ENCODE results near the gene CAMSAP2. TPM values are rescaled to one million over a fixed set of nuclear protein-coding genes. Genes with fewer than 3 reads are reported as not detected.
A peak's percentile ranks its signal among the peaks of the same experiment; 100 is the strongest.

Gene CAMSAP2
- total RNA-seq, 2 donors from 2014 or later: 22.1 to 22.2 TPM

DNA sequence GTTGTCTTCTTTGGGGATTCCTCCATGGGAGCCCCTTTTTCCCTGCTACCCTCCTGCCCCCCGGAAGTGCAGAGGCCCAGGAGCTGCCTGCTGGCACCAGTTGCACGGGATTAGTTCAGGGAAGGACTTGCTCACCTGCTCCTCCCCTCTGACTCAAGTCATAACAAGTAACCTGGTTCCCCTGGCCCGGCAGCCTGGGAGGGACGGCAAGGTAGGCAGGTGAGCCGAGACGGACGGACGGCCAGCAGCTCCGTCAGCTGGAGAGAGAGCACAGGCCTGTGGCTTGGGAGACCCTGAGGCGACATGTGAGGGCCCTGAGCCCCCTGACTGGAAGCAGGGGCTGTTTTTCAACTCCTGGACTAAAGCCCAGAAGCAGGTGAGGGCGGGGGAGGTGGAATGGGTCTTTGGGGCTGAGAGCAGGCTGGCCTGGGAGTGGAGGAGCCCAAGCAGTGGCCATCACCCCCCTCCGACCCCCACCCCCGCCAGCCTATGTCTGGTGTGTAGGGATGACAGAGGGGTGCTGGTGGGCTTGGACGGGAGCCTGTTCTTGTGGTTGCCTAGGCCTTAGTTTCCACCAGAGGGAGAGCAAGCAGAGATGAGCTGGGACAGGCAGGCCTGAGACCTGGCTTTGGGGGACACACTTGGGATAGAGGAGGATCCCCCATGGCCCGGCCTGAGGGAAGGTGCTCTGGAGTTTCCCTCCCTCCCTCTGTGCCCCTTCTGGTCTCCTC, 156.2 kb downstream of the CAMSAP2 start, which contains the start of gene INAVA:
TSS of gene INAVA (plus strand) at position 189 of the 731 bp plus-strand sequence. CDS start 3,501 bp downstream, outside the sequence.
- Mint-ChIP-seq H3K27ac (peak within 1 kb of the TSS; percentile 90), H3K4me1 (peaks cover 56% of the 10 kb centered on the region), H3K4me3 (peak within 1 kb of the TSS; percentile 93), H3K36me3 (ENCODE audit: low read depth) (peaks cover 22% of the 10 kb centered on the region), H3K27me3 (ENCODE audit: insufficient read depth) (no peaks in the 10 kb centered on the region), H3K9me3 (no peaks in the 10 kb centered on the region)
- Histone ChIP-seq H3K27ac (ENCODE audit: low read depth, low read length) (no peak within 1 kb of the TSS), H3K9me3 (ENCODE audit: control insufficient read depth, low read length) (no peaks in the 10 kb centered on the region), H3K4me1 (ENCODE audit: control insufficient read depth, insufficient read depth, low read length) (peaks cover 44% of the 10 kb centered on the region), H3K4me3 (ENCODE audit: low read length) (peak within 1 kb of the TSS; percentile 91), H3K27me3 (ENCODE audit: control insufficient read depth, insufficient read depth, low read length, poor library complexity, severe bottlenecking) (no peaks in the 10 kb centered on the region), H3K36me3 (ENCODE audit: control insufficient read depth, insufficient read depth, low read length) (peaks cover 9% of the 10 kb centered on the region), H3K9ac (ENCODE audit: extremely low read depth, low read length, poor library complexity, severe bottlenecking) (peak within 1 kb of the TSS; percentile 99)
- DNase-seq: peak; percentile 68
- TF ChIP-seq, protein P1, sequence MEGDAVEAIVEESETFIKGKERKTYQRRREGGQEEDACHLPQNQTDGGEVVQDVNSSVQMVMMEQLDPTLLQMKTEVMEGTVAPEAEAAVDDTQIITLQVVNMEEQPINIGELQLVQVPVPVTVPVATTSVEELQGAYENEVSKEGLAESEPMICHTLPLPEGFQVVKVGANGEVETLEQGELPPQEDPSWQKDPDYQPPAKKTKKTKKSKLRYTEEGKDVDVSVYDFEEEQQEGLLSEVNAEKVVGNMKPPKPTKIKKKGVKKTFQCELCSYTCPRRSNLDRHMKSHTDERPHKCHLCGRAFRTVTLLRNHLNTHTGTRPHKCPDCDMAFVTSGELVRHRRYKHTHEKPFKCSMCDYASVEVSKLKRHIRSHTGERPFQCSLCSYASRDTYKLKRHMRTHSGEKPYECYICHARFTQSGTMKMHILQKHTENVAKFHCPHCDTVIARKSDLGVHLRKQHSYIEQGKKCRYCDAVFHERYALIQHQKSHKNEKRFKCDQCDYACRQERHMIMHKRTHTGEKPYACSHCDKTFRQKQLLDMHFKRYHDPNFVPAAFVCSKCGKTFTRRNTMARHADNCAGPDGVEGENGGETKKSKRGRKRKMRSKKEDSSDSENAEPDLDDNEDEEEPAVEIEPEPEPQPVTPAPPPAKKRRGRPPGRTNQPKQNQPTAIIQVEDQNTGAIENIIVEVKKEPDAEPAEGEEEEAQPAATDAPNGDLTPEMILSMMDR (conservative IDR thresholded peaks at IDR 0.05): peak; percentile 56
- 80 to 92% methylated on average over 9 to 15 of the region's 15 CpGs for WGBS, 2 experiments (ENCODE audit: insufficient coverage in 1 of 2, insufficient read length in 1 of 2)

DNA sequence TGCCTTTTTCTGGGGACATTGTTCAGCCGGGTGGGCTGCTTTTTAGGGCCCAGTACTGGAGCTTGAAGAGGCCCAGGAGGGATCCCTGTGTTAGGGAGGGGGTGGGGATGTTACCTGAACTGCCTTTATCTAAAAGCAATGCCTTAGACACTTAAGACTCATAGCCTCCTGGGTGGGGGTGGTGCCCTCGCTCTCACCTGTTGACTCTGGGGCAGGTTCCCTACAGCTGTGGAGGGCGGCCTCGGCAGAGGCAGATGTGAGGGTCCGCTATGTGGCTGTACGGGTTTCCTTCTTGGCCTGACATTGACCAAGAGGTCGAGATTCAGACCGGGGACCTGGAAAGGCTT, 156.7 kb downstream of the CAMSAP2 start:
- H3K36me3 Mint-ChIP-seq (ENCODE audit: low read depth): peaks cover 25% of the 10 kb centered on the region
- no peak for DNase-seq
- peaks cover 55% of the 10 kb centered on the region for H3K4me1 Mint-ChIP-seq
- H3K36me3 ChIP-seq (ENCODE audit: control insufficient read depth, insufficient read depth, low read length): peaks cover 9% of the 10 kb centered on the region
- TF ChIP-seq, protein P1 (conservative IDR thresholded peaks at IDR 0.05): no peak
- H3K27ac ChIP-seq (ENCODE audit: low read depth, low read length): no peak overlapping the region
- H3K4me3 Mint-ChIP-seq: peak overlapping the region; percentile 93
- no peak overlapping the region for H3K9ac ChIP-seq (ENCODE audit: extremely low read depth, low read length, poor library complexity, severe bottlenecking)
- peaks cover 44% of the 10 kb centered on the region for H3K4me1 ChIP-seq (ENCODE audit: control insufficient read depth, insufficient read depth, low read length)
- no peaks in the 10 kb centered on the region for H3K9me3 ChIP-seq (ENCODE audit: control insufficient read depth, low read length)
- H3K27me3 ChIP-seq (ENCODE audit: control insufficient read depth, insufficient read depth, low read length, poor library complexity, severe bottlenecking): no peaks in the 10 kb centered on the region
- H3K27me3 Mint-ChIP-seq (ENCODE audit: insufficient read depth): no peaks in the 10 kb centered on the region
- peak overlapping the region; percentile 65 for H3K4me3 ChIP-seq (ENCODE audit: low read length)
- H3K27ac Mint-ChIP-seq: peak overlapping the region; percentile 90
- H3K9me3 Mint-ChIP-seq: no peaks in the 10 kb centered on the region
- WGBS, 2 experiments (ENCODE audit: insufficient coverage in 1 of 2, insufficient read length in 1 of 2): 81 to 90% methylated on average over 7 to 8 of the region's 8 CpGs

DNA sequence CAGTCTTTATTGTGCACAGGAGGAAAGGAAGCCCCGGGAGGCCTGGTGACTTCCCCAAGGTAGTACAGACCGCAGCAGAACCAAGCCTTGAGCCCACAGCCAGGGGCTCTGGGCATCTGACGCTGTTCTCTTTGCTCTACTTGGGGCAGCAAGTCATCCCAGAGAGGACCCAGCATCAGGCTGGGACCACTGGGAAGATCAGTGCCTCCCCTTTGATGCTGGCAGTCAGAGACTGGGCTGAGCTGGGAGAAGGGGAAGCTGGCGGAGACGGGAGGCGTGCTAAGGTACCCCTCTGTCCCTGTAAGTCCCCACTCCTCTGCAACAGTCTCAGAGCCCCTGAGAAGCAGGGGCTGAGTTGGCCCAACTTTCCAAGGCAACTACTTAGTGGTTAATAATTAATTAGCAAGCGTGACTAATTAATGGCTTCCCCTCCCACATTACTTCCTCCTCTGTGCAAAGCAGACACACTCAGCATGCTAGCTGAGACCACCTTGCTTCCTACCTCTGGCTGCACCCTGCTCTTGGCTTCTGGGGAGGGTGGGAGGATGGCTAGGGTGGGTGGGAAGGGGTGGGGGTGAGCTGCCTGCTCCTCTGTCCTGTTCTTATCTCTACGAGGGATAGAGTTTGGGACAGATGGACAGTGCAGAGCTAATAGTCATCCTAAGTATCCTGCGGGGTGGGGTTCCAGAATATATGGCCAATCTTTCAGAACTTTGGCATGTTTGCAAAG, 157.3 kb downstream of the CAMSAP2 start:
- Histone ChIP-seq H3K27ac (ENCODE audit: low read depth, low read length) (no peak overlapping the region), H3K9ac (ENCODE audit: extremely low read depth, low read length, poor library complexity, severe bottlenecking) (peak overlapping the region; percentile 3), H3K4me1 (ENCODE audit: control insufficient read depth, insufficient read depth, low read length) (peaks cover 44% of the 10 kb centered on the region), H3K27me3 (ENCODE audit: control insufficient read depth, insufficient read depth, low read length, poor library complexity, severe bottlenecking) (no peaks in the 10 kb centered on the region), H3K9me3 (ENCODE audit: control insufficient read depth, low read length) (no peaks in the 10 kb centered on the region), H3K36me3 (ENCODE audit: control insufficient read depth, insufficient read depth, low read length) (peaks cover 9% of the 10 kb centered on the region), H3K4me3 (ENCODE audit: low read length) (peak overlapping the region; percentile 65)
- H3K27me3 Mint-ChIP-seq (ENCODE audit: insufficient read depth): no peaks in the 10 kb centered on the region
- TF ChIP-seq, protein P1 (conservative IDR thresholded peaks at IDR 0.05): no peak
- H3K4me1 Mint-ChIP-seq: peaks cover 52% of the 10 kb centered on the region
- DNase-seq: no peak
- H3K4me3 Mint-ChIP-seq: peak overlapping the region; percentile 93
- no peaks in the 10 kb centered on the region for H3K9me3 Mint-ChIP-seq
- peaks cover 29% of the 10 kb centered on the region for H3K36me3 Mint-ChIP-seq (ENCODE audit: low read depth)
- WGBS, 2 experiments (ENCODE audit: insufficient coverage in 1 of 2, insufficient read length in 1 of 2): 87% methylated on average over 4 to 9 of the region's 9 CpGs
- H3K27ac Mint-ChIP-seq: peak overlapping the region; percentile 90
